Ovary (tissue), 9 donors: ENCODE measurements around the gene PTH1R. TPM values are rescaled to one million over a fixed set of nuclear protein-coding genes. Genes with fewer than 3 reads are reported as not detected.
A peak's percentile ranks its signal among the peaks of the same experiment; 100 is the strongest.

Experiments
- DNase-seq, 5 donors: peaks; one replicate each; pipeline ENCODE4 v3.0.0-alpha.2; 2019 to 2020
- H3K27ac ChIP-seq, 2 donors: fragments of 200-600 bp; one replicate each; pipeline versions ENCODE4 v1.5.1 to v1.8.0; 2019 to 2022
- H3K27me3 ChIP-seq: fragments of 200-600 bp; one replicate; pipeline ENCODE4 v1.8.0; 2022
- H3K36me3 ChIP-seq: fragments of 200-600 bp; sonication (generic); one replicate; pipeline ENCODE4 v1.5.1; 2019
- H3K4me1 ChIP-seq: one replicate; pipeline ENCODE4 v1.8.1; 2013; ENCODE audit warnings: mild to moderate bottlenecking, moderate library complexity; ENCODE audit not compliant: insufficient read depth
- H3K4me3 ChIP-seq: fragments of 200-600 bp; sonication (generic); one replicate; pipeline ENCODE4 v1.5.1; 2017
- H3K9me3 ChIP-seq, 2 donors: fragments of 200-600 bp in 1 of 2; sonication (generic) in 1 of 2; one replicate each; pipeline versions ENCODE4 v1.5.1 to v1.8.1; 2013 to 2019; ENCODE audit warnings: mild to moderate bottlenecking in 1 of 2, moderate library complexity in 1 of 2
- CTCF ChIP-seq, 3 donors: fragments of 450-650 bp in 2 of 3; fragments of 200-600 bp in 1 of 3; IDR thresholded peaks; one replicate each; pipeline versions ENCODE4 v1.5.1 to v1.8.0; 2016 to 2022; ENCODE audit warnings: antibody characterized with exemption in 3 of 3, mild to moderate bottlenecking in 1 of 3
- EP300 ChIP-seq: sonication (generic); formaldehyde crosslinking; IDR thresholded peaks from one replicate; pipeline ENCODE4 v1.6.1; 2017; ENCODE audit warnings: antibody characterized with exemption
- POLR2A ChIP-seq: fragments of 450-650 bp; IDR thresholded peaks from one replicate; pipeline ENCODE4 v1.6.1; 2017; ENCODE audit warnings: antibody characterized with exemption, mild to moderate bottlenecking, moderate library complexity
- WGBS, 3 donors: extraction: QIAGEN DNeasy Blood & Tissue Kit in 1 of 3; methylation state at CpG; one replicate each; pipeline versions ENCODE4 v1.1.5 to v1.1.7; 2013 to 2017; 5-methylcytosine and 5-hydroxymethylcytosine counted together
- intact Hi-C, 4 donors: fragments of 100-400 bp; cut with DNase I; formaldehyde crosslinking; loops; one replicate each; pipeline versions ENCODE4 v1.11.0 to v1.15.1; 2022 to 2023
- polyA plus RNA-seq, 2 donors: library from polyadenylated mRNA; stranded (reverse); fragments of 200-250 nt in 1 of 2; fragments of 350-450 nt in 1 of 2; fragmentation: Illumina TruSeq in 1 of 2; extraction: RNeasy Lipid Tissue Mini Kit (QIAGEN cat#74804) in 1 of 2; gene quantifications; one replicate each; pipeline ENCODE4 v1.2.3, GENCODE V29; 2013 to 2014
- total RNA-seq, 7 donors: library from RNA; depleted of rRNA in 2 of 7; stranded (reverse); fragments of >200 nt in 2 of 7; fragmentation: NEBNext Ultra II Directional in 3 of 7; extraction: Animal tissue kit (Norgen Biotek cat#: 25700) in 3 of 7; gene quantifications; one replicate each; pipeline versions ENCODE4 v1.1.0 to v1.2.4, GENCODE V29; 2016 to 2023
- donor health status: DM: no; HTN: no; CAD: no; lungs with moderate emphysema.
- donor health status: DM: no; HTN: no; CAD: no.
- donor health status: Bipolar disorder and iron deficiency.
- donor health status: DM: yes; HTN: yes; CAD: no.
- donor health status: DM: no; HTN: no; CAD: no.
- donor health status: DM: yes; HTN: yes; CAD: no.

The PTH1R gene
- total and polyA plus RNA-seq, 9 donors = 3.8 to 23.9 (median 12.3) TPM

DNA sequence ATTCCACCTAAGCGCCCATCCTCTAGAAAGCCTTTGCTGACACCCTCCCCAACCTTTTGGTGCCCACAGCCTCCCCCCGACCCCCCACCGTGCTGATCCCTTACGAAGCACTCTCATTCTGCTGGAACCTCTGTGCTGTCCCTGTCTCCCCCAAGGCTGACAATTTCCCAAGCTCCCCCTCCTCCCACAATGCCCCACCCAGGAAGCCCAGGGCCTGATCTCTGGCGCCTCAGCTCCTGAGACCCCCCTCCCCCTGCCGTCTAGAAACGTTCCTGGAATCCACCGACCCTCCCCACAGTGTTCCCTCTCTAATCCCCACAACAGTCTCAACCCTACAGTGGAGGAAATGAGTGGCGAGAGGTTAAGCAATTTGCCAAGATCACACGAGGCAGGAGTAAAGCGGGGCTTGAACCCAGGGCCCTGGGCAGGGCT lies 32.6 kb upstream of the PTH1R start:
- Histone ChIP-seq H3K4me3 (peak overlapping the region; percentile 52), H3K9me3 (no peaks in the 10 kb centered on the region), H3K4me1 (peaks cover 12% of the 10 kb centered on the region), H3K36me3 (no peaks in the 10 kb centered on the region), H3K27me3 (no peaks in the 10 kb centered on the region), H3K27ac (peak overlapping the region in 1 of 2 donors; percentile 57)
- no peak for DNase-seq
- intact Hi-C loops = loop anchor here in 2 of 4 donors (5.0 kb wide), 1 partner anchor 47 kb away; no protein-coding TSS in a partner anchor
- WGBS, 3 donors = 17 to 24% (median 21%) methylated on average over 11 of the region's 11 CpGs
- no peak for TF ChIP-seq CTCF (IDR thresholded peaks at IDR 0.05)
- TF ChIP-seq EP300 = no peak
- TF ChIP-seq POLR2A = no peak

GRCh38 chr3:46845397-46845859 lies 32.1 kb upstream of the PTH1R start:
- Histone ChIP-seq H3K4me3 (peak overlapping the region; percentile 52), H3K27me3 (no peaks in the 10 kb centered on the region), H3K36me3 (no peaks in the 10 kb centered on the region), H3K4me1 (peaks cover 12% of the 10 kb centered on the region), H3K27ac (peak overlapping the region in 1 of 2 donors; percentile 57), H3K9me3 (no peaks in the 10 kb centered on the region)
- intact Hi-C loops = loop anchor here in 2 of 4 donors (5.0 kb wide), 1 partner anchor 47 kb away; no protein-coding TSS in a partner anchor
- no peak for TF ChIP-seq EP300
- no peak for TF ChIP-seq POLR2A
- no peak for TF ChIP-seq CTCF (IDR thresholded peaks at IDR 0.05)
- WGBS, 3 donors = 0 to 3% (median 1%) methylated on average over 22 to 23 of the region's 23 CpGs
- peak; percentile 74 to 86 (median 82) for DNase-seq

DNA sequence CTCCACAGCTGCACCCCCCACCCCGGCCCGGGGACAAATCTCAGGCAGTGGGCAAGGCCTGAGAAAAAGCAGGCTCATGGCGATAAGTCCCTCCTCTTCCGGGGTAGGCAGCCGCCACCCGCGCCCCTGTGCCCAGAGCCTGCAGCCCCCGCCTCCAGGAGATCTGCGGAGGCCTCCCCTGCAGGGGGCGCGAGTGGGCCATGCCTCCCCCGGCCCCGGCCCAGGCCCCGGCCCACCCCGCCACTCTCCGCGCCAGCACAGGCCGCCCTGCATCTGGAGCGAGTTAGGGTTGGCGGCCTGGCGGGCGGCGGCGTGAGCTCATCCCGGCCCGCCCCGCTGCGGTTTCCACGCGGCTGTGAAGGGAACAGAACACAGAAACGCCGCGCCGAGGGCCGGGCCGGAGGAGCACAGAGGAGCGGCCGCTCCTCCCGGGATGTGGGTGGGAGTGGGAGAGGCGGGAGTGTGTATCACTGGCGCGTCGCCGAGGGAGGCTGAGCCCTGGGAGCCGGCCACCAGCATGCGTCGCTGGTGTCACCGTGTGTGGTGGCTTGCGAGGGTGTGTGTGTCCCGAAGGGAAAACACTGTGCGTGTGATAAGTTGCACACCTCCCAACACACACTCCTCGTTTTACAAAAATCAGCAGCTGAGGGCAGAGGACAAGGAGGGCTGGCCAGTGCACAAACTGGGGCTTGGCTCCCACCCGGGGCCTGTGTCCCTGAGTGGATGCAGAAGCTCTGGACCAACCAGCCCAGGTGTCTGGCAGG lies 31.5 kb upstream of the PTH1R start:
- Histone ChIP-seq H3K27ac (peak overlapping the region in 1 of 2 donors; percentile 57), H3K27me3 (no peaks in the 10 kb centered on the region), H3K9me3 (no peaks in the 10 kb centered on the region), H3K4me3 (peak overlapping the region; percentile 52), H3K36me3 (no peaks in the 10 kb centered on the region), H3K4me1 (peaks cover 12% of the 10 kb centered on the region)
- intact Hi-C loops = loop anchor here in 2 of 4 donors (5.0 kb wide), 1 partner anchor 46 kb away; no protein-coding TSS in a partner anchor
- DNase-seq = peak; percentile 77 to 87 (median 86)
- 1% methylated on average over 32 to 53 of the region's 53 CpGs for WGBS, 3 donors
- peak; percentile 18 for TF ChIP-seq POLR2A
- no peak for TF ChIP-seq EP300
- peak; percentile 51 to 75 (median 61) for TF ChIP-seq CTCF (IDR thresholded peaks at IDR 0.05)

DNA sequence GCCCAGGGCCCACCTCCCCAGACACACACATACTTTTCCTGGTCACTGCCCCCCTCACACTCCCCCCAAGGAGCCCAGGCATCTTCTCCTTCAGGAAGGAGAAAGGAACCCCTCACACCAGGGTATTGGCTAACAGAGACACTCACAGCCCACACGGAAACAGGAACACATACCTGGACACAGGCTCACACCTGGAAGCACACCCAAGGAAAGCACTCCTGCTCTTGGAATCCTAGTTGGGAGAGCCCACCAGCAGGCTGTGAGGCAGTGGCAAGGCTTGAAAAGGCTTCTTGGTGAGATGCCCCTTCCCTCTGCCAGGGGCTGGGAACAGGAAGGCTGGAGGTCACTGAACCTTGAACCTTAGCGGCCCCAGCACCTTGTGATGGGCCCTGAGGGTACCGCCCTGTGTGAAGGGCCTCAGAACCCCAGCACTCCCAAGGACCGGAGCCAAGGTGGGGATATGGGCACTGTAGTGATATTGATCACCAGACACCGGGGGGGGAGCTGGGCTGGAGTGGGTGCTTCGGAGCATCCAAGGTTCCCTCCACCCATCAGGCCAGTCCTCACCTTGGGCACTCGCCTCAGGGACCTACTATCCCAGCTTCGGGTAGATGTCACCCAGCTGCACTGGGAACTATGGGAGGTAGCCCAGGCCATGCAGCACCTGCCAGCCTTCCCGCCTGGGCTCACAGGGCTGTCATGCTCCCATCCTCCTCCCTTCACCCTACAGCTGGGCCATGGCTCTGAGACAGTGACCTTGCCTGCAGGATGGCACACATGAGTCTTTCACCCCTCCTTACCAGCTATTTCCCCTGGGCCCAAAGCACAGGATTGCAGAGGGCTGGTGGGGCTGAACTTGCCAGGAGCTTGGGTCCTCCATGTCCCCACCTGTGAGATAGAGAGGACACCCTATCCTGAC lies 30.6 kb upstream of the PTH1R start:
- Histone ChIP-seq H3K9me3 (no peaks in the 10 kb centered on the region), H3K27me3 (no peaks in the 10 kb centered on the region), H3K27ac (no peak overlapping the region), H3K4me1 (peaks cover 12% of the 10 kb centered on the region), H3K36me3 (no peaks in the 10 kb centered on the region), H3K4me3 (peak overlapping the region; percentile 52)
- no peak for TF ChIP-seq POLR2A
- TF ChIP-seq CTCF (IDR thresholded peaks at IDR 0.05) = no peak
- no peak for TF ChIP-seq EP300
- intact Hi-C loops = loop anchor here in 2 of 4 donors (5.0 kb wide), 1 partner anchor 45 kb away; no protein-coding TSS in a partner anchor
- DNase-seq = peak in 3 of 5 donors; percentile 27 to 41 (median 36)
- 86 to 88% (median 87%) methylated on average over 8 to 9 of the region's 9 CpGs for WGBS, 3 donors
